Upper lobe of left lung (tissue), 6 donors: ENCODE data around the gene TRIM14. TPM values are rescaled to one million over a fixed set of nuclear protein-coding genes. Genes with fewer than 3 reads are reported as not detected.

Experiments
- ATAC-seq, 2 donors: fragments of 200-7000 bp; cut with Tn5 transposase; one replicate each; pipeline ENCODE4 v1.9.1; 2022; ENCODE audit warnings: mild to moderate bottlenecking in 2 of 2, moderate library complexity in 2 of 2; ENCODE audit not compliant: low FRiP score in 2 of 2
- DNase-seq, 2 donors: peaks; one replicate each; pipeline ENCODE4 v3.0.0-alpha.2; 2019 to 2020
- H3K27ac ChIP-seq, 4 donors: fragments of 200-600 bp; sonication (generic); one replicate each; pipeline ENCODE4 v1.5.1; 2016 to 2019
- H3K27me3 ChIP-seq, 4 donors: fragments of 200-600 bp; sonication (generic); one replicate each; pipeline ENCODE4 v1.5.1; 2017 to 2019
- H3K36me3 ChIP-seq, 4 donors: fragments of 200-600 bp; sonication (generic); one replicate each; pipeline ENCODE4 v1.5.1; 2016 to 2019
- H3K4me1 ChIP-seq, 4 donors: fragments of 200-600 bp; sonication (generic); one replicate each; pipeline ENCODE4 v1.5.1; 2018 to 2019
- H3K4me3 ChIP-seq, 4 donors: fragments of 200-600 bp; sonication (generic); one replicate each; pipeline ENCODE4 v1.5.1; 2017 to 2019; ENCODE audit warnings: mild to moderate bottlenecking in 2 of 4, moderate library complexity in 1 of 4
- H3K9me3 ChIP-seq, 4 donors: fragments of 200-600 bp; sonication (generic); one replicate each; pipeline ENCODE4 v1.5.1; 2018 to 2019
- EP300 ChIP-seq, 4 donors: sonication (generic); formaldehyde crosslinking; IDR thresholded peaks; one replicate each; pipeline ENCODE4 v1.5.1; 2017; ENCODE audit warnings: antibody characterized with exemption in 4 of 4, control low read depth in 2 of 4
- POLR2A ChIP-seq, 4 donors: fragments of 450-650 bp; IDR thresholded peaks; one replicate each; pipeline ENCODE4 v1.5.1; 2016 to 2017; ENCODE audit warnings: antibody characterized with exemption in 4 of 4, mild to moderate bottlenecking in 2 of 4
- POLR2AphosphoS5 ChIP-seq, 2 donors: sonication (generic); formaldehyde crosslinking; IDR thresholded peaks; one replicate each; pipeline ENCODE4 v1.5.1; 2017; ENCODE audit warnings: antibody characterized with exemption in 2 of 2
- WGBS, 2 donors: methylation state at CpG; one replicate each; pipeline ENCODE4 v1.1.5; 2017 to 2018; 5-methylcytosine and 5-hydroxymethylcytosine counted together
- total RNA-seq, 6 donors: library from RNA; depleted of rRNA in 4 of 6; stranded (reverse); fragments of >200 nt in 4 of 6; gene quantifications; one replicate each; pipeline versions ENCODE4 v1.1.0 to v1.2.1, GENCODE V29; 2016 to 2021
- TF ChIP-seq, protein P1 (sequence below), 6 experiments: fragments of 450-650 bp in 4 of 6; fragments of 200-600 bp in 2 of 6; sonication (generic) in 2 of 6; IDR thresholded peaks; one replicate each; pipeline ENCODE4 v1.5.1; 2016 to 2019; ENCODE audit warnings: antibody characterized with exemption in 6 of 6
- donor health status: DM: no; HTN: no; CAD: no; lungs with moderate emphysema.
- donor health status: DM: no; HTN: yes; CAD: no; lungs with severe emphysema.

Gene TRIM14
- total RNA-seq, 6 donors from 2014 or later: 28.6 to 52.1 (median 46.2) TPM

DNA sequence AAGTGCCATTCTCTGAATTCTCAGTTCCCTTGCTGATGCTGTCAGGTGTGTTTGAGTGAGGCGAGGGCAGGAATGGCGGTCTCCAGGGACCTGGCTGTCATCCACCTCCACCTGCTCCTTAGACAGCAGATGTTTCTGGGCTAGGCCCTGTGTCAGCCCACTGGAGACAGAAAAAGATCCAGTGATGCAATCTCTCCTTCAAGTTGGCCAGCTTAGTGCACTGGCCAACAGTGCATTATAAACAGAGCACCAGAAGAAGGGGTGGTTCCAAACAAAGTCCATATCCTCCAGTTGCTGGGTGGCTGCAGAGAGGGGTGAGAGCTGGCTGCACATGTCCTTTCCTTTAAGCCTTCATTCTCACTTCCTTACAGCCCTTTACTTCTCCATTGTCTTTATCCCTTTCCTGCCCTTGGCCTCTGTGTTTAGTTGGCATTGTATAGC is 35.9 kb downstream of the TRIM14 start:
- H3K4me3 ChIP-seq: no peak overlapping the region
- ATAC-seq: peak in 1 of 2 donors; percentile 61
- WGBS, 2 donors: 95 to 96% methylated on average over 2 of the region's 2 CpGs
- no peaks in the 10 kb centered on the region for H3K27me3 ChIP-seq
- peaks cover 0 to 21% (median 6%) of the 10 kb centered on the region in 4 donors for H3K4me1 ChIP-seq
- no peak overlapping the region for H3K27ac ChIP-seq
- no peak for DNase-seq
- no peaks in the 10 kb centered on the region for H3K9me3 ChIP-seq
- peaks cover 7 to 82% (median 59%) of the 10 kb centered on the region in 4 donors for H3K36me3 ChIP-seq
- TF ChIP-seq POLR2A (IDR thresholded peaks at IDR 0.05): no peak
- TF ChIP-seq EP300 (IDR thresholded peaks at IDR 0.05): no peak
- TF ChIP-seq POLR2AphosphoS5 (IDR thresholded peaks at IDR 0.05): no peak
- TF ChIP-seq, protein P1, sequence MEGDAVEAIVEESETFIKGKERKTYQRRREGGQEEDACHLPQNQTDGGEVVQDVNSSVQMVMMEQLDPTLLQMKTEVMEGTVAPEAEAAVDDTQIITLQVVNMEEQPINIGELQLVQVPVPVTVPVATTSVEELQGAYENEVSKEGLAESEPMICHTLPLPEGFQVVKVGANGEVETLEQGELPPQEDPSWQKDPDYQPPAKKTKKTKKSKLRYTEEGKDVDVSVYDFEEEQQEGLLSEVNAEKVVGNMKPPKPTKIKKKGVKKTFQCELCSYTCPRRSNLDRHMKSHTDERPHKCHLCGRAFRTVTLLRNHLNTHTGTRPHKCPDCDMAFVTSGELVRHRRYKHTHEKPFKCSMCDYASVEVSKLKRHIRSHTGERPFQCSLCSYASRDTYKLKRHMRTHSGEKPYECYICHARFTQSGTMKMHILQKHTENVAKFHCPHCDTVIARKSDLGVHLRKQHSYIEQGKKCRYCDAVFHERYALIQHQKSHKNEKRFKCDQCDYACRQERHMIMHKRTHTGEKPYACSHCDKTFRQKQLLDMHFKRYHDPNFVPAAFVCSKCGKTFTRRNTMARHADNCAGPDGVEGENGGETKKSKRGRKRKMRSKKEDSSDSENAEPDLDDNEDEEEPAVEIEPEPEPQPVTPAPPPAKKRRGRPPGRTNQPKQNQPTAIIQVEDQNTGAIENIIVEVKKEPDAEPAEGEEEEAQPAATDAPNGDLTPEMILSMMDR (IDR thresholded peaks at IDR 0.05): no peak

GRCh38 chr9:98081477-98082219 is 37.4 kb downstream of the TRIM14 start:
- peak in 1 of 2 donors; percentile 55 for DNase-seq
- H3K27ac ChIP-seq: peak overlapping the region in 3 of 4 donors; percentile 16 to 32 (median 16)

GRCh38 chr9:98080780-98081179 is 38.2 kb downstream of the TRIM14 start:
- DNase-seq: peak in 1 of 2 donors; percentile 55
- Histone ChIP-seq H3K4me3 (no peak overlapping the region), H3K27ac (peak overlapping the region in 2 of 4 donors; percentile 16), H3K4me1 (peaks cover 4 to 20% (median 10%) of the 10 kb centered on the region in 4 donors), H3K9me3 (no peaks in the 10 kb centered on the region), H3K36me3 (peaks cover 7 to 81% (median 62%) of the 10 kb centered on the region in 4 donors), H3K27me3 (no peaks in the 10 kb centered on the region)
- no peak for ATAC-seq
- TF ChIP-seq POLR2A (IDR thresholded peaks at IDR 0.05) (no peak), EP300 (IDR thresholded peaks at IDR 0.05) (no peak), POLR2AphosphoS5 (IDR thresholded peaks at IDR 0.05) (no peak)
- TF ChIP-seq, protein P1 (IDR thresholded peaks at IDR 0.05): no peak
- WGBS, 2 donors: 93 to 95% methylated on average over 10 to 12 of the region's 12 CpGs

More at GRCh38 chr9:98081477-98082219, 37.4 kb downstream of the TRIM14 start:
- Histone ChIP-seq H3K4me3 (no peak overlapping the region), H3K4me1 (peaks cover 0 to 14% (median 6%) of the 10 kb centered on the region in 4 donors), H3K36me3 (peaks cover 7 to 88% (median 66%) of the 10 kb centered on the region in 4 donors), H3K27me3 (no peaks in the 10 kb centered on the region), H3K9me3 (no peaks in the 10 kb centered on the region)
- WGBS, 2 donors: 70 to 77% methylated on average over 4 to 6 of the region's 6 CpGs
- peak in 1 of 2 donors; percentile 27 for ATAC-seq
- TF ChIP-seq, protein P1 (IDR thresholded peaks at IDR 0.05): no peak
- TF ChIP-seq EP300 (IDR thresholded peaks at IDR 0.05) (peak in 2 of 4 donors; percentile 23 to 30), POLR2AphosphoS5 (IDR thresholded peaks at IDR 0.05) (peak; percentile 28 to 51), POLR2A (IDR thresholded peaks at IDR 0.05) (no peak)

GRCh38 chr9:98080326-98080725 is 38.7 kb downstream of the TRIM14 start:
- H3K9me3 ChIP-seq: no peaks in the 10 kb centered on the region
- no peak overlapping the region for H3K27ac ChIP-seq
- TF ChIP-seq POLR2A (IDR thresholded peaks at IDR 0.05) (no peak), POLR2AphosphoS5 (IDR thresholded peaks at IDR 0.05) (no peak), EP300 (IDR thresholded peaks at IDR 0.05) (no peak)
- TF ChIP-seq, protein P1 (IDR thresholded peaks at IDR 0.05): no peak
- DNase-seq: no peak
- 91 to 100% methylated on average over 1 of the region's 1 CpG for WGBS, 2 donors
- H3K27me3 ChIP-seq: no peaks in the 10 kb centered on the region
- H3K4me3 ChIP-seq: no peak overlapping the region
- H3K36me3 ChIP-seq: peaks cover 7 to 81% (median 59%) of the 10 kb centered on the region in 4 donors
- no peak for ATAC-seq
- peaks cover 7 to 25% (median 10%) of the 10 kb centered on the region in 4 donors for H3K4me1 ChIP-seq
